Colonic mucosa (tissue), 4 donors: ENCODE results near the gene MYBL2. TPM values are rescaled to one million over a fixed set of nuclear protein-coding genes. Genes with fewer than 3 reads are reported as not detected.

ENCODE experiments used
- DNase-seq: peaks from one replicate; pipeline ENCODE4 v3.0.0-alpha.2; 2020
- H3K27ac ChIP-seq: fragments of 200-600 bp; one replicate; pipeline ENCODE4 v1.8.0; 2021
- H3K27me3 ChIP-seq: fragments of 200-600 bp; one replicate; pipeline ENCODE4 v1.8.0; 2021
- H3K36me3 ChIP-seq: fragments of 200-600 bp; one replicate; pipeline ENCODE4 v1.8.0; 2021
- H3K4me1 ChIP-seq: fragments of 200-600 bp; one replicate; pipeline ENCODE4 v1.8.0; 2021; ENCODE audit warnings: mild to moderate bottlenecking
- H3K4me3 ChIP-seq: fragments of 200-600 bp; one replicate; pipeline ENCODE4 v1.8.0; 2021
- H3K9ac ChIP-seq, 2 donors: one replicate each; pipeline ENCODE4 v1.7.0; 2013; ENCODE audit warnings: control low read depth in 2 of 2, low read depth in 2 of 2, low read length in 2 of 2
- H3K9me3 ChIP-seq: fragments of 200-600 bp; one replicate; pipeline ENCODE4 v1.8.0; 2021
- CTCF ChIP-seq: fragments of 200-600 bp; IDR thresholded peaks from one replicate; pipeline ENCODE4 v1.8.0; 2022; ENCODE audit warnings: antibody characterized with exemption, mild to moderate bottlenecking
- intact Hi-C: fragments of 100-400 bp; cut with DNase I; formaldehyde crosslinking; loops from one replicate; pipeline ENCODE4 v1.14.1; 2022
- total RNA-seq, 2 donors: library from RNA; stranded (reverse); fragmentation: NEBNext Ultra II Directional in 1 of 2; extraction: Animal tissue kit (Norgen Biotek cat#: 25700) in 1 of 2; gene quantifications; one replicate each; pipeline ENCODE4 v1.2.1, GENCODE V29; 2021
- donor health status: healthy.
- donor health status: DM: no; HTN: no; CAD: no.
- donor health status: DM: no; HTN: no; CAD: no.

MYBL2 gene
- total RNA-seq, 2 donors from 2014 or later = 15.1 to 71.1 TPM

DNA sequence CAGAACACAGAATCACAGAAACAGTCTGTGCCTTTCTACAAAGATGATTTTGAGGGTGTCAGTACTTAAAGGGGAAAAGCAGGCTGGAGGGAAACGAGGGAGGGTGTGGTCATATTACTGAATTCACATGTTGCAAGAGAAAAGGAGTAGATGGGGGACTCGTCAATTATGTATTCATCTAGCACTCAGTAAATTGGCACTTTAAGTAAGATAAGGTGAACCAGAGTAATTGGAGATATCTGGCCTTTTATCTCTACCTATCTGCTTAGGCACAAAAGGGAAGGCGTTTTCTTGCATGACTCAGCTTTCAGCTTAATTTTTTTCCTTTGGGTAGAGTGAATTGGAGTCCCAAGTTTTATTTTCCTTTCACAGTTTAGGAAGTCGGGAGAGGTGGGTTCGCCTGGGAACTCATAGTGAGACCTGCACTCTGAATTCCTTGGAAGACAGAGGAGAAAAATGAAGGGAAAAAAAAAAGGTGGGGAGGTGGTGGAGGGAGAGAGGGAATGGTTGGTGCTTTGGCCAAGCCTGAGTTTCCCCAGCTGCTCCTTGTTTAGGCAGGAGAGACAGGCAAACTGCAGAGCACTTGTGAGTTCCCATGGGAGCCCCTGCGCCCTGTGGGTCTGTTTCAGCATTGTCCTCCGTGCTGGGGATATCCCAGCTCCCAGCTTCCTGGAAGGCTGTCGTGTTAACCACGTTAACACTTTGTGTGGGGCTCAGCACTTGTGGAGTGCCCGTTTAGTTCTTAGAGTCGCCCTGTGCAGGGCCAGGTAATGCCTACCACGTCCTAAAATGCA is 79.6 kb downstream of the MYBL2 start:
- H3K36me3 ChIP-seq = no peaks in the 10 kb centered on the region
- H3K9me3 ChIP-seq = no peaks in the 10 kb centered on the region
- DNase-seq = no peak
- intact Hi-C loops = loop anchor here (10.0 kb wide), 1 partner anchor 208 kb away; no protein-coding TSS in a partner anchor
- no peak overlapping the region for H3K27ac ChIP-seq
- peaks cover 5% of the 10 kb centered on the region for H3K4me1 ChIP-seq
- no peak overlapping the region for H3K4me3 ChIP-seq
- no peak for TF ChIP-seq CTCF
- H3K27me3 ChIP-seq = no peaks in the 10 kb centered on the region
- H3K9ac ChIP-seq = no peak overlapping the region

DNA sequence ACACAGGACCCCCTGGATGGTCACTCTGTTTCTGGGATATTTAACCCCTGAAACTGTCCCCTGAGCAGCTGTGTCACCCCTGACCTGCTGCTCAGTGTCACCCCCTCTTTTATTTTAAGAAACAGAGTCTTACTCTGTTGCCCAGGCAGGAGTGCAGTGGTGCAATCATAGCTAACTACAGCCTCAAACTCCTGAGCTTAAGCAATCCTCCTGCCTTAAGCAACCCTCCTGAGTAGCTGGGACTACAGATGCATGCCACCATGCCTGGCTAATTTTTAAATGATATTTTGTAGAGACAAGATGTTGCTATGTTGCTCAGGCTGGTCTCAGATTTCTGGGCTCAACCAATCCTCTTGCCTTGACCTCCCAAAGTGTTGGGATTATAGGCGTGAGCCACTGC is 81.4 kb downstream of the MYBL2 start:
- no peaks in the 10 kb centered on the region for H3K9me3 ChIP-seq
- H3K4me3 ChIP-seq = no peak overlapping the region
- TF ChIP-seq CTCF = no peak
- no peak overlapping the region for H3K9ac ChIP-seq
- no peaks in the 10 kb centered on the region for H3K27me3 ChIP-seq
- H3K4me1 ChIP-seq = peaks cover 5% of the 10 kb centered on the region
- DNase-seq = no peak
- no peaks in the 10 kb centered on the region for H3K36me3 ChIP-seq
- intact Hi-C loops = loop anchor here (10.0 kb wide), 1 partner anchor 207 kb away; no protein-coding TSS in a partner anchor
- no peak overlapping the region for H3K27ac ChIP-seq

DNA sequence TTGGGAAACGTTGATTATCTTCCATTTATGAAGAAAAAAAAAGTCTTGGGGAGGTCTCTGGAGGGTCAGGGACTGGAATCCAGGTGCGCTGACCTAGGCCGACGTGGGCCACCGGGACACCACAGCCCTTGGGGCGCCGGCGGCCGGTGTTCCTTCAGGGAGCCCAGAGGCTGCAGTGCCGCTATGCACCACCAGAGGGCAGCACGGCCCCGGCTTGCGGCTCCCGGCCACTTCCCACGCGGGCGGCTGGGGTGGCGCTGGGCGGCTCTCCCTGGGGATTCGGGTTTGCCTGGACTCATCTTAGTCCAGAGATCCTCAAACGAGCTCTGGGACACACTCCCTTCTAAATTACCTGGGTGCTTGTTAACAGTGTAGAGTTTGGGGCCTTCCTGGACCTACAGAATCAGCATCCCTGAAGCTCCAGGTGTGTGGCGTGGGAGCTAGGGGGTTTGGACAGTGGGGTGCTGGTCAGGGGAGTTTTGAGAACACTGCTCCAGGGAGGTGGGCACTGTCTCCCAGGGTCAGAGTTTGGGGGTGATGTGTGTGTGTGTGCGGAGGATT is 82.9 kb downstream of the MYBL2 start:
- Histone ChIP-seq H3K27ac (no peak overlapping the region), H3K27me3 (no peaks in the 10 kb centered on the region), H3K9ac (no peak overlapping the region), H3K9me3 (no peaks in the 10 kb centered on the region), H3K4me3 (no peak overlapping the region), H3K4me1 (peaks cover 5% of the 10 kb centered on the region), H3K36me3 (no peaks in the 10 kb centered on the region)
- intact Hi-C loops = loop anchor here (1.0 to 10.0 kb wide), 3 partner anchors 205 to 435 kb away; partner anchors contain the start of gene JPH2
- peak; percentile 100 for TF ChIP-seq CTCF
- DNase-seq = peak; percentile 84

DNA sequence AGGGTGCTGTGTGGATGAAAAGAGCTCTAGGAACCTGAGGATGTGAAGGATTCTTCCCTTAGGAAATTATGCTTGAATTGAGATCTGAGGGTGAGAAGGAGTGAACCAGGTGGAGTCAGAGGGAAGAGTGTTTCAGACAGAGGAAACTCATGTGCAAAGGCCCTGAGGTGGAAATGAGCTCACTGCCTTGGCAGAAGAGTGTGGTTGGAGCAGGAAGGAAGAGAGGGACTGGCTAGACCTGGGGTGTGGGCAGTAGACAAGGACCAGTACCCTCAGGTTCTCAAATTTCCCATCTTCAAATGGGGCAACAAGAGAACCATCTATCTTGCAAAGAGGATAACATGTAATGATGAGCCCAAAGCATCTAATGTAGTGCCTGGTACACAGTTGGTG is 83.9 kb downstream of the MYBL2 start:
- no peak overlapping the region for H3K9ac ChIP-seq
- H3K9me3 ChIP-seq = no peaks in the 10 kb centered on the region
- no peak overlapping the region for H3K4me3 ChIP-seq
- no peak for TF ChIP-seq CTCF
- intact Hi-C loops = loop anchor here (10.0 kb wide), 1 partner anchor 434 kb away; the partner anchor contains the start of gene JPH2
- peaks cover 5% of the 10 kb centered on the region for H3K4me1 ChIP-seq
- H3K36me3 ChIP-seq = no peaks in the 10 kb centered on the region
- DNase-seq = no peak
- no peaks in the 10 kb centered on the region for H3K27me3 ChIP-seq
- H3K27ac ChIP-seq = no peak overlapping the region

DNA sequence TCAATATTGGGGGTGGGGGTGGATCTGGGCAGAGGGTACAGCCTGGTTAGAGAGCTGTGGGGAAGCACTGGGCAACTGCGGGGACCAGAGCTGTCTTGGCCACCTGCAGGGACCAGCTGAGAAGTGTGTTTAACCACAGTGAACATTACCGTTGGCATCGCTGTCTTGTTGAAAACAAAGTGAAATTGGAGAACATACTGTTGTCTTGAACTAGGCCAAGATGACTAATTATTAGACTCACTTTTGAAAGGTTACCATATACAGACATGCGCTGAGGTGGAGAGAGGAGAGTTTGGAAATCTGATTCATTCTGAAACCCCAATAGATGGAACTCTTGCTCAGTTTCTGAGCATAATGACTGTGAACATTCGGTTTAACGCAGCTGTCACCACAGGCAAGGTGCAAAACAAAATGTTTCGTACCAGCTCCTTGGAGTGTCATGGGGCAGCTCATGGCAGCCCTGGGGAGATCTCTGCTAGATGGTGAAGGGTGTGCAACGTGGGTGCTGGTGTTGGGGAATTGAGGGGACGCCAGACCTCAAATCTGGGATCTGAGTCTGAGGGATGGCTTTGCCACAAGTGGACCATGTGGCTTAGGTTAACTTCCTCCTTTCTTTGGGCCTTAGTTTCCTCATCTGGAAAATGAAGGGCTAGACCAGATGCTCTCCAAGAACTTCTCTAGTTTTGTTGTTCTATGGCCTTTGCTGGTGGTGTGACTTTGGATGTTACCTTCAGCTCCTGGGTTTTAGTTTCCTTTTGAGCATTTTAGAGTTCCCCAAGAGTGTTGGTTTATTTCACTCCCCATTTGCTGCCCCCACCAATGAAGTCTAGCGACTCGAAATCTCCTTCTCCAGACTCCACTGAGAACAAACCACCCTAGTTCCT is 84.5 kb downstream of the MYBL2 start:
- no peaks in the 10 kb centered on the region for H3K36me3 ChIP-seq
- no peaks in the 10 kb centered on the region for H3K27me3 ChIP-seq
- no peak overlapping the region for H3K9ac ChIP-seq
- no peaks in the 10 kb centered on the region for H3K9me3 ChIP-seq
- no peak for TF ChIP-seq CTCF
- DNase-seq = no peak
- intact Hi-C loops = loop anchor here (10.0 kb wide), 1 partner anchor 433 kb away; the partner anchor contains the start of gene JPH2
- H3K27ac ChIP-seq = no peak overlapping the region
- H3K4me1 ChIP-seq = peaks cover 5% of the 10 kb centered on the region
- H3K4me3 ChIP-seq = no peak overlapping the region
